WTC11 (cell line): ENCODE results near the gene CYRIA. TPM values are rescaled to one million over a fixed set of nuclear protein-coding genes. Genes with fewer than 3 reads are reported as not detected.

ENCODE experiments used
- ATAC-seq: fragments of 200-7000 bp; cut with Tn5 transposase; 2 replicates; pipeline ENCODE4 v1.10.0; 2021; ENCODE audit warnings: mild to moderate bottlenecking, moderate library complexity
- CTCF ChIA-PET: fragments of 300-600 bp; sonication (Branson Sonifier 250); formaldehyde crosslinking; loops from one replicate; lab custom pipeline; 2021; ENCODE audit warnings: antibody characterized with exemption; lab: Charles Lee
- POLR2A ChIA-PET: fragments of 350-600 bp; sonication (Branson Sonifier 250); formaldehyde crosslinking; loops from one replicate; lab custom pipeline; 2021; ENCODE audit warnings: antibody characterized with exemption; lab: Charles Lee
- DNase-seq: peaks from one replicate; pipeline ENCODE4 v3.0.0; 2021; ENCODE audit warnings: low spot score
- H3K27ac Mint-ChIP-seq: 2 replicates; pipeline ENCODE4 v1.8.0; 2021; ENCODE audit warnings: mixed read lengths
- H3K27me3 Mint-ChIP-seq: 2 replicates; pipeline ENCODE4 v1.8.0; 2021; ENCODE audit warnings: low read depth, mild to moderate bottlenecking, moderate library complexity, mixed read lengths
- H3K36me3 Mint-ChIP-seq: 2 replicates; pipeline ENCODE4 v1.8.0; 2021; ENCODE audit warnings: mixed read lengths
- H3K4me1 Mint-ChIP-seq: 2 replicates; pipeline ENCODE4 v1.8.0; 2022; ENCODE audit warnings: mixed read lengths
- H3K4me3 Mint-ChIP-seq: 2 replicates; pipeline ENCODE4 v1.8.0; 2021; ENCODE audit warnings: mild to moderate bottlenecking, moderate library complexity, mixed read lengths
- H3K9me3 Mint-ChIP-seq: 2 replicates; pipeline ENCODE4 v1.8.0; 2021; ENCODE audit warnings: mixed read lengths
- CDX4 ChIP-seq: fragments of 250-450 bp; sonication (Bioruptor Pico); IDR thresholded peaks from 2 replicates; pipeline ENCODE4 v1.9.0; 2021; ENCODE audit warnings: moderate library complexity, mild to moderate bottlenecking, inconsistent platforms, borderline replicate concordance
- HMGA2 ChIP-seq: fragments of 250-450 bp; sonication (Bioruptor Pico); IDR thresholded peaks from 2 replicates; pipeline ENCODE4 v1.4.0; 2021; ENCODE audit warnings: mild to moderate bottlenecking, moderate library complexity
- MLX ChIP-seq: sonication (generic); formaldehyde crosslinking; IDR thresholded peaks from 2 replicates; pipeline ENCODE4 v1.8.1; 2023; ENCODE audit warnings: mild to moderate bottlenecking, missing genetic modification reagents, moderate library complexity
- PRDM15 ChIP-seq: sonication (generic); formaldehyde crosslinking; IDR thresholded peaks from 2 replicates; pipeline ENCODE4 v1.8.0; 2022; ENCODE audit warnings: missing genetic modification reagents
- SP1 ChIP-seq: sonication (generic); formaldehyde crosslinking; conservative IDR thresholded peaks from 2 replicates; pipeline ENCODE4 v1.8.1; 2022; ENCODE audit warnings: missing genetic modification reagents
- TP53 ChIP-seq: sonication (generic); formaldehyde crosslinking; IDR thresholded peaks from 2 replicates; pipeline ENCODE4 v1.8.1; 2023; ENCODE audit warnings: mild to moderate bottlenecking, missing genetic modification reagents
- ZNF232 ChIP-seq: sonication (generic); formaldehyde crosslinking; IDR thresholded peaks from 2 replicates; pipeline ENCODE4 v1.8.0; 2022; ENCODE audit warnings: mild to moderate bottlenecking, missing genetic modification reagents
- total RNA-seq: library from RNA; stranded (reverse); gene quantifications from 3 replicates; pipeline ENCODE4 v1.2.3, GENCODE V29; 2021
- TF ChIP-seq, protein P1 (sequence below): sonication (generic); formaldehyde crosslinking; IDR thresholded peaks from 2 replicates; pipeline ENCODE4 v1.8.1; 2023; ENCODE audit warnings: mild to moderate bottlenecking, moderate library complexity, missing genetic modification reagents
- TF ChIP-seq, protein P2 (sequence below): sonication (generic); formaldehyde crosslinking; IDR thresholded peaks from 2 replicates; pipeline ENCODE4 v1.8.0; 2023; ENCODE audit warnings: missing genetic modification reagents

CYRIA gene
- total RNA-seq, 1 experiment from 2014 or later, result 8.3 TPM

GRCh38 chr2:16654833-16655444, 10.7 kb downstream of the CYRIA start (continued):
- no peak for TF ChIP-seq PRDM15 (CRISPR knock-in tag)

- no peaks in the 10 kb centered on the region for H3K27me3 Mint-ChIP-seq
- DNase-seq (no peak), ATAC-seq (no peak)
- peak overlapping the region; percentile 90 for H3K27ac Mint-ChIP-seq
- TF ChIP-seq CDX4 (CRISPR knock-in tag), result no peak
- TF ChIP-seq, protein P1, sequence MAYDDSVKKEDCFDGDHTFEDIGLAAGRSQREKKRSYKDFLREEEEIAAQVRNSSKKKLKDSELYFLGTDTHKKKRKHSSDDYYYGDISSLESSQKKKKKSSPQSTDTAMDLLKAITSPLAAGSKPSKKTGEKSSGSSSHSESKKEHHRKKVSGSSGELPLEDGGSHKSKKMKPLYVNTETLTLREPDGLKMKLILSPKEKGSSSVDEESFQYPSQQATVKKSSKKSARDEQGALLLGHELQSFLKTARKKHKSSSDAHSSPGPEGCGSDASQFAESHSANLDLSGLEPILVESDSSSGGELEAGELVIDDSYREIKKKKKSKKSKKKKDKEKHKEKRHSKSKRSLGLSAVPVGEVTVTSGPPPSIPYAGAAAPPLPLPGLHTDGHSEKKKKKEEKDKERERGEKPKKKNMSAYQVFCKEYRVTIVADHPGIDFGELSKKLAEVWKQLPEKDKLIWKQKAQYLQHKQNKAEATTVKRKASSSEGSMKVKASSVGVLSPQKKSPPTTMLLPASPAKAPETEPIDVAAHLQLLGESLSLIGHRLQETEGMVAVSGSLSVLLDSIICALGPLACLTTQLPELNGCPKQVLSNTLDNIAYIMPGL (CRISPR knock-in tag), result no peak
- TF ChIP-seq, protein P2, sequence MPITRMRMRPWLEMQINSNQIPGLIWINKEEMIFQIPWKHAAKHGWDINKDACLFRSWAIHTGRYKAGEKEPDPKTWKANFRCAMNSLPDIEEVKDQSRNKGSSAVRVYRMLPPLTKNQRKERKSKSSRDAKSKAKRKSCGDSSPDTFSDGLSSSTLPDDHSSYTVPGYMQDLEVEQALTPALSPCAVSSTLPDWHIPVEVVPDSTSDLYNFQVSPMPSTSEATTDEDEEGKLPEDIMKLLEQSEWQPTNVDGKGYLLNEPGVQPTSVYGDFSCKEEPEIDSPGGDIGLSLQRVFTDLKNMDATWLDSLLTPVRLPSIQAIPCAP (CRISPR knock-in tag), result no peak
- ChIA-PET CTCF (interaction anchor here (0.6 kb wide), 1 partner anchor 69 kb away, joined by 3 read pairs; no protein-coding TSS in a partner anchor), POLR2A (interaction anchor here (0.7 kb wide), 1 partner anchor 69 kb away, joined by 3 read pairs; no protein-coding TSS in a partner anchor)
- no peaks in the 10 kb centered on the region for H3K9me3 Mint-ChIP-seq
- H3K4me1 Mint-ChIP-seq, result peaks cover 48% of the 10 kb centered on the region
- H3K36me3 Mint-ChIP-seq, result no peaks in the 10 kb centered on the region
- no peak overlapping the region for H3K4me3 Mint-ChIP-seq
Observed at GRCh38 chr2:16653799-16654198, 11.8 kb downstream of the CYRIA start.

DNA sequence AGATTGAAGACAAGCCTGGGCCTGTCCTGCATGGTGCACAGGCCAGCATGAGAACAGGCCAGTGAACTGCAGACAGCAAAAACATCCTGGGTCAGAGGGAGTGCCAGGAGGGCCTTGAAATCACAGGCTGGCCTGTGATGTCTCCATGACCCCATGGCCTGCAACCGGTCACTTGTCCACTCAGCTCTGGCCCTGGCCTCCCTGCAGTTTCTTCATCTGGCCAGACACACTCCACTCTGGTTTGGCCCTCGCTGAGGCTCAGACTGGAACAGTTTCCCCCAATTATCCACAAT, 12.6 kb downstream of the CYRIA start:
- Mint-ChIP-seq H3K27ac (peak overlapping the region; percentile 90), H3K4me3 (no peak overlapping the region), H3K4me1 (peaks cover 44% of the 10 kb centered on the region)
- no peak for ATAC-seq
- no peak for TF ChIP-seq MLX
- no peak for TF ChIP-seq SP1 (CRISPR knock-in tag)
- no peak for TF ChIP-seq PRDM15 (CRISPR knock-in tag)
- TF ChIP-seq TP53, result no peak
- TF ChIP-seq ZNF232 (CRISPR knock-in tag), result no peak
- TF ChIP-seq HMGA2, result no peak
- TF ChIP-seq, all 79 proteins: peak for 0
- no peaks in the 10 kb centered on the region for H3K9me3 Mint-ChIP-seq
- H3K27me3 Mint-ChIP-seq, result no peaks in the 10 kb centered on the region
- POLR2A ChIA-PET, result interaction anchor here (0.5 kb wide), 1 partner anchor 252 kb away, joined by 3 read pairs; no protein-coding TSS in a partner anchor
- CTCF ChIA-PET, result interaction anchor here (1.0 to 1.2 kb wide), 2 partner anchors 105 to 128 kb away, joined by 3 read pairs; no protein-coding TSS in a partner anchor
- no peaks in the 10 kb centered on the region for H3K36me3 Mint-ChIP-seq
- DNase-seq, result no peak
